ENCODE results near the gene CCNJL.
"Not testable (repeated sequence)": the region's sequence is repeated elsewhere in the genome, so short reads cannot be mapped to it uniquely, and the experiment has no call there.

Gene CCNJL, protein sequence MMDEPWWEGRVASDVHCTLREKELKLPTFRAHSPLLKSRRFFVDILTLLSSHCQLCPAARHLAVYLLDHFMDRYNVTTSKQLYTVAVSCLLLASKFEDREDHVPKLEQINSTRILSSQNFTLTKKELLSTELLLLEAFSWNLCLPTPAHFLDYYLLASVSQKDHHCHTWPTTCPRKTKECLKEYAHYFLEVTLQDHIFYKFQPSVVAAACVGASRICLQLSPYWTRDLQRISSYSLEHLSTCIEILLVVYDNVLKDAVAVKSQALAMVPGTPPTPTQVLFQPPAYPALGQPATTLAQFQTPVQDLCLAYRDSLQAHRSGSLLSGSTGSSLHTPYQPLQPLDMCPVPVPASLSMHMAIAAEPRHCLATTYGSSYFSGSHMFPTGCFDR

GRCh38 chr5:160312134-160312959 lies at the start of gene CCNJL:
Gene CCNJL, minus strand, starts transcription at chr5:160312564. Its CDS starts 641 bp downstream, at chr5:160311923.
- DNase-seq (ENCODE audit: low read depth, low spot score): no peak

DNA sequence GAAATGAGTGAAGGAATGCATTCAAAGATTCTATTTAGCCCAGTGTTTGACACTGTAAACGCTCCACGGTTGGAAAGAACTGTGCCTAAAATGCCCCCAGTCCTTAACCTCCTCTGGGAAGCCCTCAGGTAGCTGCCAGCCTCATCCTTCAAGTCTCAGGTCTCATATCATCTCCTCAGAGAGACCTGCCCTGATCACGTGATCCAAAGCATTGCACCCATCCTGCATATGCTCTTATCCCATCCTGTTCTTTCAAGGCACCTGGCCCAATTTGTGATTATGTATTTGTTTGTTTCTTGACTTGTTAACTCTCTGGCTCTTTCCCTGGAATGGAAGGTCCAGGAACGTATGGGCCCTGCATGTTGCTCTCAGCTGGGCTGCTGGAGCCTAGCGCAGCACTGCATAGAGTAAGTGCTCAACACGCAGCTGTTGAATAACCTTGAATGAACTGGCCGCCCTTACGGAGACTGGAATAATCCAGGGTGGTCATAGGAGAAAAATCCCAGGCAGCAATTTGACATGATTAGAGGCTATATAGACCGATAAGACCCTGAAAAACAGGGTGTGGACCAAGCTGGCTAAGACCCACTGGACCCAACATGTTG lies 49.4 kb upstream of the CCNJL start:
- no peak for DNase-seq (ENCODE audit: low read depth, low spot score)

GRCh38 chr5:160360310-160360709 lies 47.9 kb upstream of the CCNJL start:
- no peak for DNase-seq (ENCODE audit: low read depth, low spot score)

- no peak for DNase-seq (ENCODE audit: low read depth, low spot score)
Measured at GRCh38 chr5:160359816-160360215, 47.5 kb upstream of the CCNJL start.

GRCh38 chr5:160359242-160359641 lies 46.9 kb upstream of the CCNJL start:
- no peak for DNase-seq (ENCODE audit: low read depth, low spot score)

DNA sequence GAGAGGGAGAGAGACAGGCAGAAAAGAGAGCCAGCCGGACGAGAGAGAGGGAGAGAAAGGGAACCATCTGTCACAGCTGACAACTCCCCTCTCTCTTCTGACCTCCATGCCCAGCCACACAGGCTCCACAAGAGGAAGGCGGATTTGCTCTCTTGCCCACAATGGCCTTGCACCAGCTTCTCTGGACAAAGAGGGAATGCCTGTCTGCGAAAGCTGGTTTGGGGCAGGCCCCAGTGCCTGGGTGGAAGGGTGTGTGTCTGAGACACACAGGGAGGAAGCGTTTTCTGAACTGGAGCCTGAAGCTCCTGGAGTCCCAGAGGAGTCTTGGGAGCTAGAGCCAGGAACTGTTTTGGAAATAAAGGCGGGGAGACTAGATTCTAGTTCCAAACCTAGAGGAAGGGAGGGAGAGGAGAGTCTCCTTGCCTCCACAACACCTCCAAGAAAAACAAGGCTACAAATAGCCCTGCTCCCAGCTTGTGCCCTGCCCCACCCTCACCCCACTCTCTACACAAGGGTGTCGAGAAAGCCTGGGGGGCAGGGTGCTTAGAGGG lies 45.6 kb upstream of the CCNJL start:
- DNase-seq (ENCODE audit: low read depth, low spot score): no peak

GRCh38 chr5:160357394-160357793 lies 45.0 kb upstream of the CCNJL start:
- DNase-seq (ENCODE audit: low read depth, low spot score): no peak

GRCh38 chr5:160356550-160357347 lies 44.4 kb upstream of the CCNJL start:
- no peak for DNase-seq (ENCODE audit: low read depth, low spot score)

DNA sequence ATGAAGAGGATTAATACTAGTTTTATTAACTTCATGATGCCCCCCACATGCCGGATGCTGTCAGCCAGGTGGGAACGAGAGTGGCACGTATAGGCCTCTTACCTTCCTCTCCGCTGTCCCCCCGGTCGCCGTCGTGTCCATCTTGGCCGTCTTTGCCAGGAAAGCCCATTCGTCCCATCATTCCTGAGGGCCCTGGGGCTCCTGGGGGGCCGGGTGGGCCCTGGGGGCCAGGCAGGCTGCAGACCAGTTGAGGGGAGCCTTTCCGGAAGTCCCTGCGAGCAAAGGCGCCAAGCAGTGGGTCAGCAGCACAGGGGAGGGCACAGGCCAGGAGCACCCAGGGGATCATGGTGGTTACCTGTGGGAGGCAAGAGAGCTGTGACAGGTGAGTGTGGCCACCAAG lies 42.3 kb upstream of the CCNJL start:
- no peak for DNase-seq (ENCODE audit: low read depth, low spot score)

DNA sequence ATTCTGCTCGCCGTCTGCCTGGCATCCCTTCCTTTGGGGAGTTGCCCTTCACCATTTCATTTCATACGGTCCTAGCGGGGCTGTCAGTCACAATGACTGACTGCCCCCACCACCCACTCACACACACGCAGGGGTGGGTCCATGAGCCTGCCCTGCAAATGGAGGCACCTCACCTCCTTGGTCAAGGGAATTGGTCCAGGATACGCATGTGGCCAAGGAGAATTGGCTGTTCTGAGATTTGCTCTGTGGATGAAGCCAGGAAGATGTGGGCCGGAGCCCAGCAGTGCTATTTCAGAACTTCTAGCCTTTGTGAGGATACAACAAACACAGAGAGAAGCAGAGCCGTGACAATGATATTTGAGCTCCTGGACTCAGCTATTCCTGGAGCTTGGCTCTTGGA lies 41.0 kb upstream of the CCNJL start:
- no peak for DNase-seq (ENCODE audit: low read depth, low spot score)

GRCh38 chr5:160352308-160352707 lies 39.9 kb upstream of the CCNJL start:
- no peak for DNase-seq (ENCODE audit: low read depth, low spot score)

DNA sequence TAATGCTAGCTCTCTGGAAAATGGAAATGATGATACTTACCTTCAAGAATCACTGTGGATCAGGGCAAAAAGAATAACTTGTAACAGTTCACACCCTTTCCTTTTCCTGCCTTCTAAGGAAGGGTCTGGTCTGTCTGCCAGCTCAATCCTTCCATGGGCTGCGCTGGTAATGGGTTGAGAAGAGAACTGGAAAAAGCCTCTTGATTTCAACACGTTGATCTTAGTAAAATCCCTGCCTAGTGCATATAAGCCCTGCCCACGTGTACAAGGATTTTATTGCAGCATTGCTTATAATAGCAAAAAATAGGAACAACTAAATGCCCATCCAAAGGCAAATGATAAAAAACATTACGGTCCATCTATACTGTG lies 37.6 kb upstream of the CCNJL start:
- no peak for DNase-seq (ENCODE audit: low read depth, low spot score)

DNA sequence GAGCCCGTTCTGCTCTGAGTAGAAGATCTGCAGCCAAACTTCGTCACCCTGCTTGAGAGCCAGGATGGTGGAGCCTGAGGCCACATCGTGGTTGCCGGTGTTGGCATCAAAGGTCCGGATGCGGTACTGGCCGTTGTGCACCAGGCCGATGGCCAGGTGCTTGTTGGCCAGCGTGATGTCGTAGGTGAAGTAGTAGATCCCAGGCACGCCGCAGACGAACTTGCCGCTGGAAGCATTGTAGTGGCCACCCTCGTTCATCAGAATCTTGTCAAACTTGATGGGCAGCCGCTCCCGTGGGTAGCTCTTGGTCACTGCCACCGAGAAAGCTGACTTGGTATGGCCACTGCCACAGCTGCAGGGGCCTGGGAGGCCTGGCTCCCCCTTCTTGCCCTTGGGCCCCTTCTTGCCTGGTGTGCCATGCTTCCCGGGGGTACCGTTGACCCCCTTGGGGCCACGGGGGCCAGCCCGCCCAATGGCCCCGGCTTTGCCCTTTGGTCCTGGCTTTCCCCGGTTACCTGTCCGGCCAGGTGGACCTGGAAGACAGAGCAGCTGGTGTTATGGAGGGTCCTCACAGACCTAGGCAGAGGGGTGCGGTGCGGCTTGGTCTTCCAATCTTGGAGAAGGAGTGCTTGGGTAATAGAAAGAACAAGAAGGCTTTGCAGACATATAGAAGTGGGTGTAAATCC lies 37.0 kb upstream of the CCNJL start:
- no peak for DNase-seq (ENCODE audit: low read depth, low spot score)

DNA sequence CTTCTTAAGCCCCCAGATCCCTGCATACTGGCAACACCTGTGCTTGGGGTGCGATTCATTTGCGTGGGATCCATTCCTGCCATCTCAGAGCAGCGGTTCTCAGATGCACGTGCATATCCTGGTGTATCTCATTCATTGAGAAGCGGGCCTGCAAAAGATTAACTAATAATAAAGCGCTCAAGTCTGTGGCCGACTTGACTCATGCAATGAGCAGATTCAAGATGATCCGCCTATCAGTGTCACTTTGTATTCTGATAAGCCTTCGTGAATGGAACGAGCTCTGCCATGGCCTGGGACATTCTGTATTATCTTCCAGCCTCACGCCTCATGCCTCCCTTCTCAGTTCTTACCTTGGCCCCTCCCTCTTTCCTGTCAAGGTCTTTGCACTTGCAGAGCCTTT lies 35.7 kb upstream of the CCNJL start:
- no peak for DNase-seq (ENCODE audit: low read depth, low spot score)

DNA sequence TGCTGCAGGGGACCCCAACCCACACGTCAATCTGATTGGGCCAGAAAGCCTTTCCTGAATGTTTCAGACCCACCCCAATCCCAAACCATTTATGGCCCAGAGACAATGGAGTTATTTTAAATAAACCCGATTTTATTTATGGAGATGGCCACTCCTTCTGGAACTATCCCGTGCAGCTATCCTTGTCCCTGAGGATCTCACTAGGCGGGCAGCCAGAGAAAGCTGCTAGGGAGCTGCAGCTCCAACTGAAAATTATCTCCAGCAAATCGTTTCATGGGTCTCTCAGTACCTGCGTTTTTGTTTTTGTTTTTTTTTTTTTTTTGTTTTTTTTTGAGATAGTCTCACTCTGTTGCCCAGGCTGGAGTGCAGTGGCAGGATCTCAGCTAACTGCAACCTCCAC lies 35.1 kb upstream of the CCNJL start:
- DNase-seq (ENCODE audit: low read depth, low spot score): no peak

- DNase-seq (ENCODE audit: low read depth, low spot score): no peak
Measured at GRCh38 chr5:160342413-160342941, 30.1 kb upstream of the CCNJL start.

DNA sequence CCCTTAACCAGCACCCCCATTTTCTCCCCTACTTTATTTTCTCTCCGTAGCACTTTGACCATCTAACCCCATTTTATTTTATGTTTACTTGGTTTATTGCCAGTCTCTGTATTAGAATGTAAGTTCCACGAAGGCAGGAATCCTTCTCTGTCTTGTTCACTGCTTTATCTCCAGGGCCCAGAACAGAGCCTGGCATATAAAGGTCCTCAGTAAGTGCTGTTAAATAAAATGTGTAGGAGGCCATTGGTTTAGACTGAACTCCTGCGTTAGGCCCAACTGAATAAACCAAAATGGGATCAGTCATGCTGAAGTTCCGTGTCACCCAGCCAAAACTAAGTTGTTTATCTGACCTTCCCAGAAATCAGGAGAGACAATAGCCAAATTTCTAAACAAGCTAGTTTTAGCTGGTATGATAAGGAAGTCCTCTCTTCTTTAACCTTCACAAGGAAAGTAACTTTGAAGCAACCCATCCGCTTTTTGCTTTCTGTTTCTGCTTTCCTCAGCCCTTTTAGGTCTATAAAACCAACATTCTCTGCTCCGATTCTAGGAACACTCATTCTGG lies 29.0 kb upstream of the CCNJL start:
- no peak for DNase-seq (ENCODE audit: low read depth, low spot score)

GRCh38 chr5:160340513-160340912 lies 28.1 kb upstream of the CCNJL start:
- not testable (repeated sequence) for DNase-seq (ENCODE audit: low read depth, low spot score)

DNA sequence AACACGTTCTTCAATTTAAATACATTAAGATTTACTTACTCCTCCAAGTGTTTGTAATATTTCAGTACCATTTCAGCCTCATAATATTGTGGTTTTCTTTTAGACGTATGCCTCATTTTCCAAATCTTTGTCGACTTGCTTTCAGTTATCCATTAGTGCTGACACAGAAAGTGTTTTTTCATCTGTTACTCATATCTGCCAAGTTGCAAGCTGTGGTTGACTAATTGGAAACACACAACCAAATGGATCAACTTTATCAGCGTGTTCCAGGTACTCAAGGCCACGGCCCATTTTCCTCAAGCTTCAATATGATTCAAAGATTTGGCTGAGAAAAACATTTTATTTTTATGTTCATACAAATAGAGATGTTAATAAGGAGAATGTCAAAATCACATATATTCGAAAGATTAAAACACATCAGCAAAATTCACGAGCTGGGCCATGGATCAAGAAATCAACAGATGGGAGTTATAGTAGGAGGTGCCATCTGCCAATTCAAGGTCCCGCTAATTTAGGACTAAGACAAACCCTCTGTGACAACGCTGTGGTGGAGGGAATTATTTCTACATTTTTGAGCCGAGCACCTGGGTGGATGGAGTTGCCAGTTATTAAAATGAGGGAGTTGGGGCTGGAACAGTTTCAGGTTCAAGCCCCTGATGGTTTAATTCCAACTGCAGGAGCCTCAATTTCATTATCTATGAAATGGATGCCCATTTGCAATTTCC lies 27.2 kb upstream of the CCNJL start:
- no peak for DNase-seq (ENCODE audit: low read depth, low spot score)

DNA sequence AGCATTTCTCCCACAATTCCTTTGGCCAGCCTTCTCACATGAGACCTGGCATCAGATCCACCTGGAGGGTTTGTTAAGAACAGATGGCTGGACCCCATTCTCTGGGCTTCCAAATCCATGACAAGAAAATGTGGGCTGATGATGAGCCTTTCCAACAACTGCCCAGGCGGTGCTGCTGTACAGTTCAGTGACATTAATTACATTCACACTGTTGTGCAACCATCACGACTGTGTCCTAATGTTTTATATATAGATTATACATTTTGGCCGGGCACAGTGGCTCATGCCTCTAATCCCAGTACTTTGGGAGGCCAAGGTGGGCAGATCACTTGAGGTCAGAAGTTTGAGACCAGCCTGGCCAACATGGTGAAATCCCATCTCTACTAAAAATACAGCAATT lies 22.4 kb upstream of the CCNJL start:
- DNase-seq (ENCODE audit: low read depth, low spot score): not testable (repeated sequence)
